ENCODE data around the gene FICD.
A peak's percentile ranks its signal among the peaks of the same experiment; 100 is the strongest.
"Not testable (repeated sequence)": the region's sequence is repeated elsewhere in the genome, so short reads cannot be mapped to it uniquely, and the experiment has no call there.

Gene FICD

GRCh38 chr12:108484845-108485244 is 30.2 kb upstream of the FICD start:
- H3K36me3 ChIP-seq (ENCODE audit: insufficient read depth, low read length) = no peaks in the 10 kb centered on the region

GRCh38 chr12:108485371-108485770 is 29.7 kb upstream of the FICD start:
- H2AFZ ChIP-seq (ENCODE audit: low read length); H3K79me2 ChIP-seq (ENCODE audit: insufficient read depth, low read length); H3K27me3 ChIP-seq (ENCODE audit: insufficient read depth, low read length); H3F3A ChIP-seq (ENCODE audit: insufficient read depth, low read length); H4K20me1 ChIP-seq (ENCODE audit: insufficient read depth, low read length); H3K4me2 ChIP-seq (ENCODE audit: low read length); H3K9ac ChIP-seq (ENCODE audit: low read length); H3K27ac ChIP-seq (ENCODE audit: low read depth, low read length, poor library complexity, severe bottlenecking); H3K9me3 ChIP-seq (ENCODE audit: low read length); H3K36me3 ChIP-seq (ENCODE audit: insufficient read depth, low read length); H3K4me3 ChIP-seq (ENCODE audit: low read depth, low read length, poor library complexity, severe bottlenecking); H3K4me1 ChIP-seq (ENCODE audit: insufficient read depth, low read length, severe bottlenecking); H3K9me2 ChIP-seq (ENCODE audit: low read depth, low read length): not testable (repeated sequence)

More at GRCh38 chr12:108484845-108485244, 30.2 kb upstream of the FICD start:
- no peaks in the 10 kb centered on the region for H3K9me3 ChIP-seq (ENCODE audit: low read length)
- no peaks in the 10 kb centered on the region for H3F3A ChIP-seq (ENCODE audit: insufficient read depth, low read length)
- H3K9me2 ChIP-seq (ENCODE audit: low read depth, low read length) = no peaks in the 10 kb centered on the region
- no peak overlapping the region for H3K27ac ChIP-seq (ENCODE audit: low read depth, low read length, poor library complexity, severe bottlenecking)
- TF ChIP-seq EZH2 (IDR thresholded peaks at IDR 0.05; ENCODE audit: borderline replicate concordance, low read length) = no peak
- H3K4me3 ChIP-seq (ENCODE audit: low read depth, low read length, poor library complexity, severe bottlenecking) = no peak overlapping the region
- H3K79me2 ChIP-seq (ENCODE audit: insufficient read depth, low read length) = no peaks in the 10 kb centered on the region
- no peak overlapping the region for H3K9ac ChIP-seq (ENCODE audit: low read length)
- H2AFZ ChIP-seq (ENCODE audit: low read length) = no peak overlapping the region
- H4K20me1 ChIP-seq (ENCODE audit: insufficient read depth, low read length) = no peaks in the 10 kb centered on the region
- no peaks in the 10 kb centered on the region for H3K4me1 ChIP-seq (ENCODE audit: insufficient read depth, low read length, severe bottlenecking)
- H3K4me2 ChIP-seq (ENCODE audit: low read length) = no peak overlapping the region
- no peaks in the 10 kb centered on the region for H3K27me3 ChIP-seq (ENCODE audit: insufficient read depth, low read length)

DNA sequence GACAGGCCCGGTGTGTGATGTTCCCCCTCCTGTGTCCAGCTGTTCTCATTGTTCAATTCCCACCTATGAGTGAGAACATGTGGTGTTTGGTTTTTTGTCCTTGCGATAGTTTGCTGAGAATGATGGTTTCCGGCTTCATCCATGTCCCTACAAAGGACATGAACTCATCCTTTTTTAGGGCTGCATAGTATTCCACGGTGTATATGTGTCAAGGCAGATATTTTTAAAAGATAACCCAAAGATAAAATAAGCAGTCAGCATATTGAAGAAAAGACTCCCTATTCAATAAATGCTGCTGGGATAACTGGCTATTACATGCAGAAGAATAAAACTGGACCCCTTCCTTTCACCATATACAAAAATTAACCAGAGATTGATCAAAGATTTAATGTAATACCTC is 28.0 kb upstream of the FICD start:
- H3K9me3 ChIP-seq (ENCODE audit: low read length); H3K9ac ChIP-seq (ENCODE audit: low read length); H3K4me3 ChIP-seq (ENCODE audit: low read depth, low read length, poor library complexity, severe bottlenecking); H3K27me3 ChIP-seq (ENCODE audit: insufficient read depth, low read length); H3K27ac ChIP-seq (ENCODE audit: low read depth, low read length, poor library complexity, severe bottlenecking); H3K9me2 ChIP-seq (ENCODE audit: low read depth, low read length); H3F3A ChIP-seq (ENCODE audit: insufficient read depth, low read length); H4K20me1 ChIP-seq (ENCODE audit: insufficient read depth, low read length); H3K36me3 ChIP-seq (ENCODE audit: insufficient read depth, low read length); H3K4me1 ChIP-seq (ENCODE audit: insufficient read depth, low read length, severe bottlenecking); H2AFZ ChIP-seq (ENCODE audit: low read length); H3K4me2 ChIP-seq (ENCODE audit: low read length); H3K79me2 ChIP-seq (ENCODE audit: insufficient read depth, low read length): not testable (repeated sequence)

DNA sequence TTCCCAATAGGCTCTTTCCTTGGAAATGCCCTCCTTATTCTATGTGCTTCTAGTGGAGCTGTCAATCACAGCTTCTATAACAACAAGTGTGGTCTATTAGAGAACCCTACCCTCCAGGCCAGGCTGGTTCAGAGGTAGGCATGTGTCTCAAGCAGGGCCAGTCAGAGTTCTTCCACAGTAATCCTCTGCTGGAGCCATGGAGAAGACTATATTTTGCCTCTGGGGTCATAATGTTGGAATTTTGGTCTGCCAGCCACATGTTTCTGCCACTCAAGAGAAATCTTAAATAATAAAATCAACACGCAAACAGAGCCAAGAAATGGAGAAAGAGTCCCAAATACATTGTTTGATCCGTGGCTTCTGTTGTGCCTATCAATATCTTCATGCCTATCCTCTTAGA is 23.8 kb upstream of the FICD start:
- no peak overlapping the region for H3K9ac ChIP-seq (ENCODE audit: low read length)
- no peaks in the 10 kb centered on the region for H3K27me3 ChIP-seq (ENCODE audit: insufficient read depth, low read length)
- no peaks in the 10 kb centered on the region for H4K20me1 ChIP-seq (ENCODE audit: insufficient read depth, low read length)
- TF ChIP-seq CTCF (IDR thresholded peaks at IDR 0.05; ENCODE audit: low read length) (no peak), EZH2 (IDR thresholded peaks at IDR 0.05; ENCODE audit: borderline replicate concordance, low read length) (no peak)
- H3F3A ChIP-seq (ENCODE audit: insufficient read depth, low read length) = no peaks in the 10 kb centered on the region
- H3K27ac ChIP-seq (ENCODE audit: low read depth, low read length, poor library complexity, severe bottlenecking) = no peak overlapping the region
- H2AFZ ChIP-seq (ENCODE audit: low read length) = no peak overlapping the region
- no peaks in the 10 kb centered on the region for H3K9me3 ChIP-seq (ENCODE audit: low read length)
- no peaks in the 10 kb centered on the region for H3K79me2 ChIP-seq (ENCODE audit: insufficient read depth, low read length)
- no peaks in the 10 kb centered on the region for H3K9me2 ChIP-seq (ENCODE audit: low read depth, low read length)
- H3K4me1 ChIP-seq (ENCODE audit: insufficient read depth, low read length, severe bottlenecking) = no peaks in the 10 kb centered on the region
- H3K4me3 ChIP-seq (ENCODE audit: low read depth, low read length, poor library complexity, severe bottlenecking) = no peak overlapping the region
- no peak overlapping the region for H3K4me2 ChIP-seq (ENCODE audit: low read length)
- H3K36me3 ChIP-seq (ENCODE audit: insufficient read depth, low read length) = no peaks in the 10 kb centered on the region

GRCh38 chr12:108495054-108495453 is 20.0 kb upstream of the FICD start:
- H2AFZ ChIP-seq (ENCODE audit: low read length) = no peak overlapping the region
- H3K79me2 ChIP-seq (ENCODE audit: insufficient read depth, low read length) = no peaks in the 10 kb centered on the region
- no peak overlapping the region for H3K9ac ChIP-seq (ENCODE audit: low read length)
- H3K4me3 ChIP-seq (ENCODE audit: low read depth, low read length, poor library complexity, severe bottlenecking) = no peak overlapping the region
- H3K9me2 ChIP-seq (ENCODE audit: low read depth, low read length) = no peaks in the 10 kb centered on the region
- H3K36me3 ChIP-seq (ENCODE audit: insufficient read depth, low read length) = no peaks in the 10 kb centered on the region
- no peak overlapping the region for H3K4me2 ChIP-seq (ENCODE audit: low read length)
- H3F3A ChIP-seq (ENCODE audit: insufficient read depth, low read length) = no peaks in the 10 kb centered on the region
- no peaks in the 10 kb centered on the region for H3K27me3 ChIP-seq (ENCODE audit: insufficient read depth, low read length)
- H3K27ac ChIP-seq (ENCODE audit: low read depth, low read length, poor library complexity, severe bottlenecking) = no peak overlapping the region
- no peaks in the 10 kb centered on the region for H3K9me3 ChIP-seq (ENCODE audit: low read length)
- no peaks in the 10 kb centered on the region for H4K20me1 ChIP-seq (ENCODE audit: insufficient read depth, low read length)
- H3K4me1 ChIP-seq (ENCODE audit: insufficient read depth, low read length, severe bottlenecking) = no peaks in the 10 kb centered on the region
- TF ChIP-seq EZH2 (IDR thresholded peaks at IDR 0.05; ENCODE audit: borderline replicate concordance, low read length) = no peak
- TF ChIP-seq CTCF (IDR thresholded peaks at IDR 0.05; ENCODE audit: low read length) = peak; percentile 65
